H54 (cell line): ENCODE data around the gene ZNF615.
"Not testable (repeated sequence)": the region's sequence is repeated elsewhere in the genome, so short reads cannot be mapped to it uniquely, and the experiment has no call there.

Experiments
- DNase-seq: peaks from one replicate; pipeline ENCODE4 v3.0.0; 2011; ENCODE audit warnings: low spot score, mixed read lengths; ENCODE audit not compliant: insufficient read length
- FAIRE-seq: peaks from 3 replicates; lab custom pipeline; 2011; peaks lifted over from hg19 to GRCh38; lab: Jason Lieb, UNC
- POLR2A ChIP-seq: IDR thresholded peaks from 2 replicates; pipeline ENCODE4 v1.6.1; 2011; ENCODE audit warnings: low read depth, mild to moderate bottlenecking, low read length

The ZNF615 gene

GRCh38 chr19:52007806-52008557 lies at the start of gene ZNF615:
ZNF615 (minus strand) TSS chr19:52008211; CDS start chr19:52003711, 4,500 bp downstream.
- peak; percentile 62; the same call in 1 of the 2 replicates for TF ChIP-seq POLR2A
- DNase-seq (peak; percentile 61), FAIRE-seq (peak; percentile 75)

GRCh38 chr19:52056480-52056879 lies 48.5 kb upstream of the ZNF615 start:
- not testable (repeated sequence) for FAIRE-seq, DNase-seq

- FAIRE-seq, DNase-seq: not testable (repeated sequence)
Measured at GRCh38 chr19:52051736-52052135, 43.7 kb upstream of the ZNF615 start.

- peak; percentile 73 for FAIRE-seq
Measured at GRCh38 chr19:52048555-52049501, 40.8 kb upstream of the ZNF615 start, which contains the start of gene ZNF432. ZNF432 (minus strand) TSS chr19:52048838; CDS start chr19:52046868, 1,970 bp downstream.

GRCh38 chr19:52039169-52039568 lies 31.2 kb upstream of the ZNF615 start:
- DNase-seq (no peak), FAIRE-seq (no peak)
- TF ChIP-seq POLR2A, result no peak

More at GRCh38 chr19:52048555-52049501, 40.8 kb upstream of the ZNF615 start, which contains the start of gene ZNF432:
- peak; percentile 5; the same call in 1 of the 2 replicates for TF ChIP-seq POLR2A
- peak; percentile 83 for DNase-seq

- FAIRE-seq (no peak), DNase-seq (no peak)
- no peak for TF ChIP-seq POLR2A
Measured at GRCh38 chr19:52034051-52034728, 26.2 kb upstream of the ZNF615 start.

- no peak for FAIRE-seq
- DNase-seq, result no peak
- no peak for TF ChIP-seq POLR2A
Measured at GRCh38 chr19:52028780-52029123, 20.7 kb upstream of the ZNF615 start.

GRCh38 chr19:52028027-52028779 lies 20.2 kb upstream of the ZNF615 start, which contains the start of gene ZNF614:
ZNF614 (minus strand) TSS chr19:52028379; CDS start chr19:52025745, 2,634 bp downstream.
- peak; percentile 78 for TF ChIP-seq POLR2A
- DNase-seq, result peak; percentile 91
- peak; percentile 88 for FAIRE-seq

- DNase-seq, FAIRE-seq: not testable (repeated sequence)
Measured at GRCh38 chr19:52026255-52026990, 18.4 kb upstream of the ZNF615 start.

- DNase-seq, result not testable (repeated sequence)
Measured at GRCh38 chr19:52024478-52024877, 16.5 kb upstream of the ZNF615 start.

GRCh38 chr19:52022193-52022592 lies 14.2 kb upstream of the ZNF615 start:
- no peak for DNase-seq
- FAIRE-seq, result no peak
- TF ChIP-seq POLR2A, result no peak

More at GRCh38 chr19:52024478-52024877, 16.5 kb upstream of the ZNF615 start:
- not testable (repeated sequence) for FAIRE-seq

GRCh38 chr19:52020506-52020905 lies 12.5 kb upstream of the ZNF615 start:
- DNase-seq (no peak), FAIRE-seq (no peak)
- no peak for TF ChIP-seq POLR2A
